ENCODE results near the gene DYNLT3. TPM values are rescaled to one million over a fixed set of nuclear protein-coding genes. Genes with fewer than 3 reads are reported as not detected.
A peak's percentile ranks its signal among the peaks of the same experiment; 100 is the strongest.

Gene DYNLT3
- total RNA-seq: 65.8 TPM

DNA sequence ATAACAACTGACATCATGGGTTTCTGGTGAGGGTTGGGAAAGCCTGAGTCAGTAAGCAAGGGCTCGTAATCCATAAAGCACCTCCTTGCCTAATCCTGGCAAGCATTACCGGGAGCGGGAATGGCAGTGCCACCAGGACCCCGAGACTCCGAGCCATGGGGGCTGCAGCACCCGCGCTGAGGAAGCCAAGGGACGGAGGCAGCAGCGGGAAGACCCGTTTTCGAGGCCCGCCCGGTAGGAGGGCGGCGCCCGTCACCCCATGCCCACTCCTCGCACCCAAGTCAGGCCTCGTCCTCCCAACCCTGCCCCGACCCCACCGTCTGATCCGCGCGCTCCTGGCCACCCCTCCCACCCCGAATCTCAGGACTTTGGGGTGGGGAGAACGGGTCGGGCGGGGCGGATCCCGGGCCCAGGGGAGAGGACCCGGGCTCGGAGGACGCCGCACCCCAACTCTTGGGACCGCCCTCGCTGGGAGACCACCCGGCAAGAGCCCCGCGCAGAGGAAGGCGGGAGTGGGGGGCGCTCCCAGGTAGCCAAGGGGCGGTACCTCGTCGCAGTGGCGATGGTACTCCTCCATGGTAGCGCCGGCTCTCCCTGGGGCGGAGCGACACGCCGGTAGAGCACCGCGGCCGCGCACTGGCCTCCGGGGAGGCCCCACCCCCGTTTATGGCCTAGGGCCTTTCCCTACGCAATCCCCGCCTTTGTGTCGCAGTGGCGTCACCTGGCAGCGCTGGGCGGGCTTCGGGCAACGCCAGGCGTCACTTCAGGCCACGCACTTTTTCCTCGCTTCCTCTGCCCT, at the start of gene DYNLT3:
TSS of gene DYNLT3 (minus strand) at position 638 of the 799 bp plus-strand sequence. CDS start at position 577, 61 bp downstream.
- DNase-seq (ENCODE audit: low spot score): peak; percentile 80

- no peak for DNase-seq (ENCODE audit: low spot score)
Measured at GRCh38 chrX:37896511-37896890, 49.1 kb upstream of the DYNLT3 start.

- DNase-seq (ENCODE audit: low spot score): no peak
Measured at GRCh38 chrX:37895795-37896510, 48.6 kb upstream of the DYNLT3 start.

DNA sequence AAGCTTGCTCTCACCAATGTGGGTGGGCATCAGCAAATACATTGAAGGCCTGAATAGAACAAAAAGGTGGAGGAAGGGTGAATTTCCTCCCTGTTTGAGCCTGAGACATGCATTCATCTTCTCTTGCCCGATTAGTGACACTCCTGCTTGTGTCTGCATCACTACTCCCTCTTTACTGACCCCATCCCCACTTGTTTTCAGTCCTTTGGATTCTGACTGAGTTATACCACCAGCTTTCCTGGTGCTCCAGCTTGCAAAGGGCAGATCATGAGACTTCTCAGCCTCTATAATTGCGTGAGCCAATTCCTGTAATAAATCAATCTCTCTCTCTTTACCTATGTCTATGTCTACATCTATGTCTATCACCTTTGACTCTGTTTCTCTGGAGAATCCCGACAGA, 47.4 kb upstream of the DYNLT3 start:
- no peak for DNase-seq (ENCODE audit: low spot score)

GRCh38 chrX:37888010-37888409, 40.6 kb upstream of the DYNLT3 start:
- no peak for DNase-seq (ENCODE audit: low spot score)

DNA sequence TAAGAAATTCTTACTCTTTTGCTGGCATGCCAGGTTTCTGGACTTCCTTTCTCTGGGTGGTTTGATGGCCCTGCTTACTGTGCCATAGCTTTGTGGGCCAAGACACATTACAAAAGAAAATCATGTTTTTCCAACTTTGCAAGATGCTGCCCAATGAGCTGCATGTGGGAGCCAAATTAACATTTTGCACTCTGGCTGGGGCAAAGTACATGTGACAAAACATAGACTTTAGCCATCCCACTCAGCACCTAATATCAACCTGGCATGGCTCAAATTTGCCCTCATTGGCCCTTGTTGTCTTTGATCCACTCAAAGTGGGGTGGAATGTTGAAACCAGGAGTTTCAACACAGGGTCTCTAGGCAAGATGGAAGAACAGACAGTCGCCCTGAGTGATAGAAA, 40.0 kb upstream of the DYNLT3 start:
- no peak for DNase-seq (ENCODE audit: low spot score)

DNA sequence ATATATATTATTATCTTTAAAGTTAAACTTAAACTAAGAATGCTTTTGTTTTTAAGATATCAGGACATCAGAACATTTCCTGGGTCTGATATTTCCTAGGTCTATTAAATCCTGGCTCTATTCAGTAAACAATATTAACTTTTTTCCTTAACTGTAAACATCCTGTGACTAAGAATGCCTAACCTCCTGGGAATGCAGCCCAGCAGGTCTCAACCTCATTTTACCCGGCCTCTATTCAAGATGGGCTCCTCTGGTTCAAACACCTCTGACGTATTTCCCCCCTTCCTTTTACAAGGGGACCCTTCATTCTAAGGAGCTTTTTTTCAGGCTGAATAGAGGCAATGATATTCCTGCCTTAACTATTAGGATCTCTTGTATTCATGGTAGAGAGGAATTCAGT, 35.8 kb upstream of the DYNLT3 start:
- DNase-seq (ENCODE audit: low spot score): no peak

- DNase-seq (ENCODE audit: low spot score): no peak
Measured at GRCh38 chrX:37879692-37880091, 32.3 kb upstream of the DYNLT3 start.

GRCh38 chrX:37876716-37877115, 29.3 kb upstream of the DYNLT3 start:
- DNase-seq (ENCODE audit: low spot score): no peak

GRCh38 chrX:37875675-37876074, 28.3 kb upstream of the DYNLT3 start:
- DNase-seq (ENCODE audit: low spot score): no peak

DNA sequence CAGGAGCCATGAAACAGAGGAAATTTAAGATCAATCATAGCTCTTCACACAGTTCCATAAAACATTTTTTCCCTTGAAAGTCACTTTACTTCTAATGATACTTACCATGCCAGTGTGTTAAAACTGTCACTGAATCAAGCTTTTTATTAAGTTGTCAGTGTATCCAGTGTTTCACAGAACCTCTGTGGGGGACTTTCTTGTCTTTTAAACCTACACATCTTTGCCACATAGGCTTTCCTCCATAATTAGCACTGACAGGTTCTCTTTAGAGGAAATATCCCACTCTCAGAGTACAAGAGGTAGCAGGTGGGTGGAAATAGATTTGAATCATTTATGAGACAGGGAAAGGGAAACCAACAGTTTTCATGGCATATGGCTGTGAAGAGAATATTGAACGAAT, 25.8 kb upstream of the DYNLT3 start:
- no peak for DNase-seq (ENCODE audit: low spot score)

GRCh38 chrX:37872303-37872655, 24.9 kb upstream of the DYNLT3 start:
- DNase-seq (ENCODE audit: low spot score): no peak

- DNase-seq (ENCODE audit: low spot score): no peak
Measured at GRCh38 chrX:37871626-37872302, 24.4 kb upstream of the DYNLT3 start.

GRCh38 chrX:37867536-37868153, 20.3 kb upstream of the DYNLT3 start:
- no peak for DNase-seq (ENCODE audit: low spot score)

DNA sequence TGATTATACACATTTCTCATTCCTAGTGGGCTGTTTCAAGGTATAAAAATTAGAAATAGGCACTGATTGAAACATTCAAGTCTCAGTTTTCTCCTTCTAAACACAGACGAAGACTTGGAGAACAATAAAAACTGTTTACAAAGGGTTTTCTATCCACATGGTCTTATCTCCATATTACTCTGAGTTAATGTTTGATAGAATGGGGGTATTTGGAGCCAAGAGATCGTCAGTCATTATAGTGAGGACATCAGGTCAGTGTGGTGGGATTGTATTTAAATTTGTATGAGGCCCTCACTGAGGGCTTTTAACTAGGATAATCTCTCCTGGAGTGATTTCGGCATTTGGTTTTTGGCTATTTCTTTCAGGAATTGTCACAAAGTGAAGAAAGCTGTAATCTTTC, 16.4 kb upstream of the DYNLT3 start:
- no peak for DNase-seq (ENCODE audit: low spot score)

DNA sequence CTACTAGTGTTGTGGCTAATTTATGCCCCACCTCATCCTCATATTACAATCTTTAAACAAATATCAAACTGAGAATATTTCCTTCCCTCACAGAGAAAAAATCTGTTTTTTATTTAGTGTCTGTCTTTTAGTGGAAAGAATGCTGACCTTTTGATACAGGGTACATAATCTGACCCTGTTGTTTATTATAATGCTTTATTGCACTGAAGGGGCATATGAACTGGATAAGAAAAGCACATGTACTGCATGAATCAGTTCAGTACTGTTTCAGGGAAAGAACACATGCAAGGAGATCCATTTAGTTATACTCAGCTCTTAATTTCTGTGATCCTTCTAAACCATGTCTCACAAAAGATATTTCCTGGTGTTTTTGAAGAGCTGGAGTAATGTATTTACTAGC, 15.5 kb upstream of the DYNLT3 start:
- no peak for DNase-seq (ENCODE audit: low spot score)

- no peak for DNase-seq (ENCODE audit: low spot score)
Measured at GRCh38 chrX:37860721-37861120, 13.3 kb upstream of the DYNLT3 start.

DNA sequence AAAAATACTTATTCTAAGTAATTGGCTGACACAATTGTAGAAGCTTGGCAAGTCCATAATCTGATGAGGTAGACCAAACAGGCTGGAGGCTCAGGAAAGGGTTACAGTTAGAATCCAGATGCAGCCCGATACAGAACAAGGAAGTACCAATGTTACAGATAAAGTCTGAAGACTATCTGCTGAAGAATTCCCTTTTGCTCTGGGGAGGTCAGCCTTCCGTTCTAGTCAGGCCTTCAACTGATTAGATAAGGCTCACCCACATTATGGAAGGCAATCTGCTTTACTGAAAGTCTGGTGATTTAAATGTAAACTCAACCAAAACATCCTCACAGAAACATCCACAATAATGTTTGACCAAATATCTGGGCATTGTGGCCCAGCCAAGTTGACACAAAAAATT, 7.4 kb upstream of the DYNLT3 start:
- no peak for DNase-seq (ENCODE audit: low spot score)

DNA sequence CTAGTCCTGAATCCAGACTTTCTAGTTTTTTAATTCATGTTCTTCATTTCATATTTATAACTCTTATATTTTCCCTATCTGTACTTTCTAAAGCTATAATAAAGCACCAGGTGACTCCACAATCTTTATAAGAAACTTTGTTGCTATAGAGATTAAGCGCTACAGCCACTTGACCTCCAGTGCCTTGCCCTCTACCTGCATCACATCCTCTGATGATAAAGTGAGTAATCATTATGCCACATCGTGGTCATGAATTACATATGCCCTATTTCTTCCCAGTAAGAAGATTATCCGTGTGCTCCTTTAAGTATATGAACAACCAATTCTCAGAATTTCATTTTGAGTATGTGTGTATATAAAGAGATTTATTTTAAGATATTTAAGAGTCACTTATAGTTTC, 6.8 kb upstream of the DYNLT3 start:
- no peak for DNase-seq (ENCODE audit: low spot score)

- no peak for DNase-seq (ENCODE audit: low spot score)
Measured at GRCh38 chrX:37847733-37848197, 394 bp upstream of the DYNLT3 start.

- no peak for DNase-seq (ENCODE audit: low spot score)
Measured at GRCh38 chrX:37846558-37846933, 825 bp downstream of the DYNLT3 start.

GRCh38 chrX:37846141-37846540, 1.2 kb downstream of the DYNLT3 start:
- no peak for DNase-seq (ENCODE audit: low spot score)
